HG03342 (cell line): ENCODE results near the gene ARMCX5.

Experiments used
- ATAC-seq: cut with Tn5 transposase; IDR thresholded peaks from one replicate; pipeline ENCODE4 v1.9.1; 2021; ENCODE audit warnings: mild to moderate bottlenecking, moderate library complexity; ENCODE audit not compliant: unreplicated experiment

ARMCX5 gene

DNA sequence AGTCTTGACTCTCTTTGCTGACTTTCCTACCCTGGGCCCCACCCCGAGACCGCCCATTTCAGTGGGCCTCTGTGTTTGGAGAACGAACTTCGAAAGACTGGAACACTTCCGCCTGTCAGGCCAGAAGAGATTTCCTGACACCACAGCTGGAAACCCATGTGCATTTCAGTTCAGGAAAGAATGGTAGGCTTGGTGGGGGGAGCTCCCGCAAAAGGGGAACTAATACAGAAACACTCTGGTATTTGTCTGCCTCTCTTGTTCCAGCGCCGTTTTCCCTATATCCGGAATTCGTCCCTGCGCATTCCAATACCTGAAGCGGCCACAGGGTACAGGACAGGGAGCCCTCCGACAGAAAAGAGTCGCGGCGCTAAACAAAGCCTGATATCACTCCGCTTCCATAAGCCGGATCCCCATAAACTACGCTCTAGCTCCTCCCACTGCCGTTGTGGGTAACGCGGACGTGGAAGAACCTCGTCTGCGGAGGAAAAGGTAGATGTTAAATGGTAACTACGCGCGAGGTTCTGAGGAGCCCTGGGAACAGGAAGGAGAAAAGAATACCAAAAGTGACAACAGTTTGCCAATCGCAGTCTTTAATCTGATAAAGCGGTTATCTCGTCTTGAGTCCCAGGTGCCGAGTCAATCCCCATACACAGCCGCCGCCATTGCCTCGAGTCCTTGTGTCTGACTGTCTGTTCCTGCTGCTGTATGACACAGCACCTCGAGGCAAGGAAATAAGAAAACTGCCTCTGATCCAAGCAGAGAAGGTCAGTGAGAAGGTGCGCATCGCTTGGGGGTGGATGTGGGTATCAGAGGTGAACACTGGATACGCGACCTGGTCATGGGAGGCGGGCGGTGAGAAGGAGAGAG lies at the start of gene ARMCX5:
ARMCX5 (plus strand) TSS at position 432 of the 867 bp plus-strand sequence. CDS start 2,627 bp downstream, outside the sequence.
- ATAC-seq: peak; percentile 88

- ATAC-seq: no peak
Measured at GRCh38 chrX:102558607-102559006, 40.7 kb upstream of the ARMCX5 start.

DNA sequence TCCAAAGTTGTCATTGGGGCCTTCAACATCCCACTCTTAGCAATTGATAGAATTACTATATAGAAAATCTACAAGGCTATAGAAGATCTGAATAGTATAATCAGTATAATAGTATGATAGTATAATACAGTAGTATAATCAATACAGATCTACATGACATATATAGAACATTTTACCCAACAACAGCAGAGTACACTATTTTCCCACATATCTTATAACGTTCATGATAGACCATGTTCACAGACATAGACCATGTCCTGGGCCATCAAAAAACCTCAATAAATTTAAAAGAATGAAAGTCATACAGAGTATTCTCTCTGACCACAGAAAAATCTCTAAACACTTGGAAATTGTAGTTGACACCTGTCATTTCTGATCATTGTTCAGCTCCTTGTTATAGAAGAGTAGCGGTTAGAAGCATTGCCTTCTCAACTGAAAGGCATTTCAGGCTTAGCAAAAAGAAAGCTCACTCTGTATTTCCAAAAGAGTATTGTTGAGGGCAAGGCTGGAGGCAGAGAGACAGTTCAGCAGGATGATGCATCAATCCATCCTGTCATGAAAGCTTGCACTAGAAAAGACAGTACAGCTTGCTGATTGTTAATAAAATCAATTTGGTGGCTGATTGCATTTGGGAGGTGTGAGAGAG lies 38.8 kb upstream of the ARMCX5 start:
- ATAC-seq: no peak

DNA sequence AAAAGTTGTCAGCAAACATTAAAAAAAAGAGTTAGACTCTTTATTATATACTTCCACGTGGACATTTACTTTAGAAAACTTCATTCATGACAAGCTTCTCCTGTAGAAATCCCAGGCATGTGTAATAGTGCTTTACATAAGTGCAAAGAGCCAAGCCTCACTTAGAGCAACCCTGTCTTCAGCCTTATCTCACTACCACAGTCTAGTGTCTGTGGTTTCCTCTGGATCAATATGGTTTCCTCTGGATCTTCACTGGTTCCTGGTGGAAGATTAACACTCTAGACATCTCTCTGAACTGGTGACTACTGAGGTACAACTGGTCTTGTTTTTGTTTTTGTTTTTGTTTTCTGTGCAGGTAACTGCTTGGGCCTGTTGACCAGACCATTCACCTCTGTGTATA lies 18.4 kb upstream of the ARMCX5 start:
- no peak for ATAC-seq

DNA sequence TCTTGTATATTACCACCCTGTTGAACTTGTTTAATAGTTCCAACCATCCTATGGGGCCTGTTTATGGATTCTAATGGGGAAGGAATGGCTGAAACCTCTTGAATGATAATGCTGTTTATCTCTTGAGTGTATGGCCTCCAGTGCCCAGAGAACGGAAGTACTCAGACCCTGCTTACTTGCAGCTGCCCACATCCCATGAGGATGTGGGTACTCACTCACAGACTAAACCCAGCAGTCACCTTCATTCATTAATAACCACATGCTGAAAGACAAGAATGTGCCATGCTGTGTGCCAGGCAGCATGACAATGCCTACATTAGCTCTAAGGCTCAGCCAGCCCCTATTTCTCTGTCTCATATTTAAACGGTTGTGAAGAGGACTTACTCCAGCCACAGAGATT lies 5.9 kb upstream of the ARMCX5 start:
- no peak for ATAC-seq

DNA sequence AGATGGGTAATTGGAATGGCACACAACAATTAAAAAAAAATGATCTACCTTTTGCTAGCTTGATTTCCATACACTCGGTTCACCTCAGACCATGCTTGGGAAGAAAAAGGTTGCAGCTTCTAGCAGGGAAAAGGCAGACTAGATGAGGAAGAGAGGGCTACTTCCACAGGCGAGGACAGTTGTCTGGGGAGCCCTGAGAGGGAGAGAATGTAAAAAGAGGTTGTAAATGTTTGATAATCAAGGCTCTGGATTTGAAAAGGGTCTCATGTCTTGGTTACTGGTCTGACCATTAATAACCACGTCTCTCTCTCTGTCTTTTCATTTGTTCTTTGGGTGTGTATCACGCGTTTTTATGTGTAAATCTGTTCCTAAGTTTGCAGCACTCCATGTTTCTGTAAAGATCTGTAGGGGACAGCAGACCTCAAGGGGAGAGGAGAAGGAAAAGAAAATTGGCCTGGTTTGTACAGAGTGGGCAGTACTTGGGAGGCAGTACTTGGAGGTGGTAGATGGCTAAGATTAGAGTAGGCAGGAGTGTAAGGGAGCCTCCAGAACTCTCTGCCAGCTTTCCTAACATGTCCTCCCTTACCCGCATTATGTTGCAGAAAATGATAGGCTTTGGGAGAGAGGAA lies 750 bp downstream of the ARMCX5 start:
- ATAC-seq: peak; percentile 3

- no peak for ATAC-seq
Measured at GRCh38 chrX:102604327-102604726, 5.0 kb downstream of the ARMCX5 start.

GRCh38 chrX:102606115-102606514 lies 6.8 kb downstream of the ARMCX5 start:
- ATAC-seq: no peak

DNA sequence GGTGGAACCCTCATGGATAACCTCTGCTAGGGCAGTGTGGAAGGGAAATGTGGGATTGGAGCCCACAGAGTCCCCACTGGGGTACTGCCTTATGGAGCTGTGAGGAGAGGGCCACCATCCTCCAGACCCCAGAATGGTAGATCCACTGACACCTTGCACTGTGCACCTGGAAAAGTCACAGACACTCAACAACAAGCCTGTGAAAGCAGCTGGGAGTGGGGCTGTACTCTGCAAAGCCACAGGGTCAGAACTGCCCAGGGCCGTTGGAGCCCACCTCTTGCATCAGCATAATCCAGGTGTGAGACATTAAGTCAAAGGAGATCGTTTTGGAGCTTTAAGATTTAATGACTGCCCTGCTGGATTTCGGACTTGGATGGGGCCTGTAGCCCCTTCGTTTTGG lies 11.6 kb downstream of the ARMCX5 start:
- ATAC-seq: no peak

DNA sequence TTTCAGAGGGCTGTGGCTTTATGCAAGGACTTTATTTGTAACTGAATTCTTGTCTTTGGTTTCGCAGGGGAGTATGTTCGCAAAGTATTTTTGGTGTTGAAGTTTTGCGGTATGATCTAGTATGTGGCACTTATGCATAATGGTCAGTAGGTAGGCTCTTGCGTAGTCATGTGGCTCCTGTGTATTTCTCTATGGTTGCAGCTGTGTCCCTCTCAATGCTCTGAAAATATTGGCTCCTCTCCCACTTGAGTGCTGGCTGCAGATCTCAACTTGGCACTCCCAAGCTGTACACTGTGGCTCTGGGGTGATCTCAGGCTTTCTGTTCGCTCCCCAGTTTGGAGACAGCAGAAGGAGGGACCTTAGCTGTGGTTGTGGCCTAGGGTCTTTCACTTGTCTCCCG lies 24.8 kb downstream of the ARMCX5 start:
- no peak for ATAC-seq

GRCh38 chrX:102627640-102628039 lies 28.3 kb downstream of the ARMCX5 start:
- no peak for ATAC-seq

GRCh38 chrX:102637561-102637960 lies 38.2 kb downstream of the ARMCX5 start:
- ATAC-seq: no peak

GRCh38 chrX:102650903-102651241 lies 51.6 kb downstream of the ARMCX5 start:
- ATAC-seq: no peak

GRCh38 chrX:102651242-102652011 lies 52.1 kb downstream of the ARMCX5 start, which contains the start of gene GPRASP1:
TSS of gene GPRASP1 (plus strand) at chrX:102651483. CDS start at chrX:102653914, 2,431 bp downstream.
- peak; percentile 22 for ATAC-seq

- ATAC-seq: peak; percentile 85
Measured at GRCh38 chrX:102652031-102652688, 52.8 kb downstream of the ARMCX5 start.
